ENCODE measurements around the gene PKHD1.

Gene PKHD1

GRCh38 chr6:51574040-51574439 lies 513.4 kb downstream of the PKHD1 start:
- TF ChIP-seq, protein P1, sequence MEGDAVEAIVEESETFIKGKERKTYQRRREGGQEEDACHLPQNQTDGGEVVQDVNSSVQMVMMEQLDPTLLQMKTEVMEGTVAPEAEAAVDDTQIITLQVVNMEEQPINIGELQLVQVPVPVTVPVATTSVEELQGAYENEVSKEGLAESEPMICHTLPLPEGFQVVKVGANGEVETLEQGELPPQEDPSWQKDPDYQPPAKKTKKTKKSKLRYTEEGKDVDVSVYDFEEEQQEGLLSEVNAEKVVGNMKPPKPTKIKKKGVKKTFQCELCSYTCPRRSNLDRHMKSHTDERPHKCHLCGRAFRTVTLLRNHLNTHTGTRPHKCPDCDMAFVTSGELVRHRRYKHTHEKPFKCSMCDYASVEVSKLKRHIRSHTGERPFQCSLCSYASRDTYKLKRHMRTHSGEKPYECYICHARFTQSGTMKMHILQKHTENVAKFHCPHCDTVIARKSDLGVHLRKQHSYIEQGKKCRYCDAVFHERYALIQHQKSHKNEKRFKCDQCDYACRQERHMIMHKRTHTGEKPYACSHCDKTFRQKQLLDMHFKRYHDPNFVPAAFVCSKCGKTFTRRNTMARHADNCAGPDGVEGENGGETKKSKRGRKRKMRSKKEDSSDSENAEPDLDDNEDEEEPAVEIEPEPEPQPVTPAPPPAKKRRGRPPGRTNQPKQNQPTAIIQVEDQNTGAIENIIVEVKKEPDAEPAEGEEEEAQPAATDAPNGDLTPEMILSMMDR (IDR thresholded peaks at IDR 0.05; ENCODE audit: low read depth, low read length, missing control alignments): no peak
- no peak for DNase-seq (ENCODE audit: low read depth)
- no peak overlapping the region for H3K4me3 ChIP-seq (ENCODE audit: low read depth, low read length)
- in situ Hi-C loops (cut with HindIII; ENCODE audit: low sequenced_read_pairs): no loop called here

DNA sequence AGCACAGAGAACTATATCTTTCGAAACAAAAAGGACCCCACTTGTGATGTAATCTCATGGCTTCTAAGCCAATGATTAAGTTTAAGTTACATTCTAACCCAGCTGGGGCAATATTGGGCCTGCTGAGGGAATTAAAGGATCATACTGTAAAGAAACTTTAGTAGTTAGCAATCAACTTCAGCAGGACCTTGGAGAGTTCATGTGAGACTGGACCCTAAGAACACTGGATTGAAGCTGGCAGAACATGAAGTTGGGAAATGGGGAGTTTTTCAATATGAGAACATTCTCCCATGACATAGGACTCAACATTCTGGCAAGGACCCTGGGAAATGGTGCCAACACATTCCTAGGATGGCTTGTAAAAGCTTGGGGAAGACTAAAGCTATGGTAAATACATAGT lies 516.2 kb downstream of the PKHD1 start:
- no peak for DNase-seq (ENCODE audit: low read depth)
- in situ Hi-C loops (cut with HindIII; ENCODE audit: low sequenced_read_pairs): no loop called here
- H3K4me3 ChIP-seq (ENCODE audit: low read depth, low read length): no peak overlapping the region
- TF ChIP-seq, protein P1 (IDR thresholded peaks at IDR 0.05; ENCODE audit: low read depth, low read length, missing control alignments): no peak

- TF ChIP-seq, protein P1 (IDR thresholded peaks at IDR 0.05; ENCODE audit: low read depth, low read length, missing control alignments): no peak
- in situ Hi-C loops (cut with HindIII; ENCODE audit: low sequenced_read_pairs): no loop called here
- H3K4me3 ChIP-seq (ENCODE audit: low read depth, low read length): no peak overlapping the region
- no peak for DNase-seq (ENCODE audit: low read depth)
Measured at GRCh38 chr6:51570168-51570921, 517.1 kb downstream of the PKHD1 start.

- no peak for DNase-seq (ENCODE audit: low read depth)
- TF ChIP-seq, protein P1 (IDR thresholded peaks at IDR 0.05; ENCODE audit: low read depth, low read length, missing control alignments): no peak
- H3K4me3 ChIP-seq (ENCODE audit: low read depth, low read length): no peak overlapping the region
- in situ Hi-C loops (cut with HindIII; ENCODE audit: low sequenced_read_pairs): no loop called here
Measured at GRCh38 chr6:51569594-51569993, 517.8 kb downstream of the PKHD1 start.

DNA sequence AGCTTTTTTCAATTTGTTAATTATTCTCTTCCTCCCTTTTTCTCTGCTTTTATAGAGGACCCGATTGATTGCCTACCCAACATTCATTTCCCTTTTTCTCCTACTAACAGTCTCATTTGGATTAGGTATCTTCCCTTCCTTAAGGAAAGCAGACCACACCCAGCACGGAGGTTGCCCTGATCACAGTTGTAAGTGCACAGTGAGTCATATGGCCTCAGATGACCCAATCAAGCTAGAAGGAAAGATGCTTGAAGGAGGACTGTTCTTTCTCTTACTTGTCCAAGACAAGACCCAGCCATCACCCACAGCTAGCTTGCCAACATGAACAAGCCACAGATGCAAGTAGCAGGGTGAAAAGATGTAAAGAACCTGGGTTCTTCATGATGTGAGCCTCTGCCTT lies 518.6 kb downstream of the PKHD1 start:
- no peak for DNase-seq (ENCODE audit: low read depth)
- in situ Hi-C loops (cut with HindIII; ENCODE audit: low sequenced_read_pairs): no loop called here
- TF ChIP-seq, protein P1 (IDR thresholded peaks at IDR 0.05; ENCODE audit: low read depth, low read length, missing control alignments): no peak
- no peak overlapping the region for H3K4me3 ChIP-seq (ENCODE audit: low read depth, low read length)

DNA sequence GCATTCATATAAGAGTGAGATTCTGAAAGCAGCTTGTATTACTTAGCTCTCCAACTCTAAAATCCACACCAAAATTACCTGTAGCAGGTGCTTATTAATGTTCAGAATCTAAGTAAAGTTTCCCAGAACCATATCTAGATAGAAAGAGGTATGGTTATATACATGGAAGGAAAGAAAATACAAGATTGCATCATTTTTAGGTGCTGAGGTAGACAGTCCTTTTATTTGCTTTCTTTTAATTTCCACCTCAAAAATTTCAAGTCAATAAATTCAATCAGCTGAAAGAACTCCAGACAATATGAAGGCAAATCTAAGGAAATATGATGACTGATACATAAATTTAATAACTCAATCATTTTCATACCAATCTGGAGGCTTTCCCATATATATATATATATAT lies 521.9 kb downstream of the PKHD1 start:
- no peak for DNase-seq (ENCODE audit: low read depth)
- TF ChIP-seq, protein P1 (IDR thresholded peaks at IDR 0.05; ENCODE audit: low read depth, low read length, missing control alignments): no peak
- in situ Hi-C loops (cut with HindIII; ENCODE audit: low sequenced_read_pairs): no loop called here
- H3K4me3 ChIP-seq (ENCODE audit: low read depth, low read length): no peak overlapping the region

All from astrocyte of the cerebellum (primary cell).